Stimulated activated CD4-positive, alpha-beta T cell treated with anti-CD3 and anti-CD28 coated beads, Interleukin-15, amount 100 ng/mL, for 1 hour (primary cell): Measurements from ENCODE around the gene ECHS1.
"Not testable (repeated sequence)": the region's sequence is repeated elsewhere in the genome, so short reads cannot be mapped to it uniquely, and the experiment has no call there.

Source experiments
- DNase-seq, 2 donors: peaks; one replicate each; pipeline ENCODE4 v3.0.0-alpha.2; 2020; ENCODE audit warnings: low read depth in 1 of 2, low spot score in 1 of 2

ECHS1 gene

DNA sequence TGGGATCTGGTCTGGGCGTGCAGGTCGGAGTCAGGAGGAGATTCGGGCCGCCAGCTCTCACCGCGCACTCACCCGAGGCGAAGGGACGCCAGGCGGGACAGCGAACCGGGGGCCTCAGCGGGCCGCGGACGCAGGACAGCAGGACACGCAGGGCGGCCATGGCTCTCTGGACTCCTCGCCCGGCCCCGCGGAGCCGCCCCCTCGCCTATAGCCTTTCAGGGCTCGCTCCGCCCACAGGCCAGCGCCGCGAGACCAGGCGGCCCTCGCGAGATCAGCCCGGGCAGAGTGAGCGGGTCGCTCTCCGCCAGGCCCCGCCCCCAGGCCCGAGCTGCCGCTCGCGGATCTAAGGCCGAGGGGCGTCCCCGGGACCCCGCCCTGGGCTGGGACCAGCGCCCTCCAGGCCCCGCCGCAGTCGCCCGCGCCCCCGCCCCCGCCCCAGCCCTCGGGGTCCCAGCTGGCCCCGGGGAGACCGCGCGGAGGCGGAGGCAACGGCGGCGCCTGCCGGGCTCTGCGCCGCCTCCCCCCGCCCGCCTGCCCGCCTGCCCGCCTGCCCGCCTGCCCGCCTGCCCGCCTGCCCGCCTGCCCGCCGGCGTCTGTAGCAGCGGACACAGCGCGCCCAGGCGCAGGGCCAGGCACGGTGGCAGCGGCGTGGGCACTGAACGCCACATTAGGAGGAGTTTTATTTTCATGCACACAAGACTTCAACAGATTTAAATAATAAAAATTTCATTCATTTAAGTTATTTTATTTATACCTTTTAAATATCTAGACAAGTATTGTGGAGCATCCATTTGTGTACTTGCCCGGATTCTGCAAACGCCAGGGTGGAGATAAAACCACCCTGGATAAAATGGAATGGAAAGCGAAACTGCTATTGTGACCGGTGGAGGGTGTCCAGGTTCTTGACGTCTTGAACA is at the start of gene ECHS1:
Gene ECHS1 (minus strand): TSS at position 181 of the 917 bp plus-strand sequence. CDS start 21 bp downstream, at position 160.
- peak; percentile 88 to 93 for DNase-seq

- DNase-seq = no peak
Measured at GRCh38 chr10:133422223-133422806, 49.2 kb upstream of the ECHS1 start.

DNA sequence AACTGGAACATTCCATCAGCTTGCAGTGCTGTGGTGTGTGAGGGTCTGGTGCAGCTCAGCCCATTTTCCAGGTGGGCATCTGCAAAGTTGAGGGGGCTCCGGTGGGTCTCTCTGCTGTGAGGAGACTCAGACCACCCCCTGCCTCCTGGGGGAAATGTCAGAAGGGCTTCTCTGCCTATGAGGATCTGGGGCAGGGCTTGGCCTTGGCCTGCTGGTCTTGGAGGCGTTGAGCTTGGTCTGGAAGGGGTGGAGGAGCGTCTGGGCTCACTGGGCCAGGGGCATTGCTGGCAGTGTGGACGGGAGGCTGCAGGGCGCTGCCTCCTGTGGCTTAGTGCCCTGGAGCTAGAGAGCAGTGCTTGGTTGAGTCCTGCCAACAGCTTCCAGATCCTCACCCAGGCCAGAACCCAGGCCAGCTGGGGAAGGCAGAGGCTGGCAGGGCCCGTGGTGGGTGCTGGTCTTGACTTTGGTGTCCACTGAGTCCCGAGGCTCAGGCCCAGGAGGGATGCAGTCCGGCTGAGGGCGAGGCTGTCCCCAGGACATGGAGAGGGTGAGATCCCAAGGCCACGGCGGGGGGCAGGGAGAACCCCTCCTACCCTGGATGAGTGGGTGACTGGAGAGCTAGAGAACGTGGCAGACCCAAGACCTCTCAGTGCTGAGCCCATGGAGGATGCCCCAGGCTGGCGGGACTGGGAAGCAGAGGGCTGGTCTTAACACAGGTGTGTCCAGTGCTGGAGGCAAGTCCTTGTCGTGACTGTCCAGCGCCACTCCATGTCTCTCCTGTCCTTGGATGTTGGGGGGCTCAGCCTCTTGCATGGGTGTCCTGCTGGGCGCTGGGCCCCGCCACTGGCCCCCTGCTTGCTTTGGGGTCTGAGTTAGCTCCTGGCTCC is 48.4 kb upstream of the ECHS1 start:
- no peak for DNase-seq

GRCh38 chr10:133420579-133420978 is 47.4 kb upstream of the ECHS1 start:
- no peak for DNase-seq

GRCh38 chr10:133420028-133420427 is 46.9 kb upstream of the ECHS1 start:
- no peak for DNase-seq

DNA sequence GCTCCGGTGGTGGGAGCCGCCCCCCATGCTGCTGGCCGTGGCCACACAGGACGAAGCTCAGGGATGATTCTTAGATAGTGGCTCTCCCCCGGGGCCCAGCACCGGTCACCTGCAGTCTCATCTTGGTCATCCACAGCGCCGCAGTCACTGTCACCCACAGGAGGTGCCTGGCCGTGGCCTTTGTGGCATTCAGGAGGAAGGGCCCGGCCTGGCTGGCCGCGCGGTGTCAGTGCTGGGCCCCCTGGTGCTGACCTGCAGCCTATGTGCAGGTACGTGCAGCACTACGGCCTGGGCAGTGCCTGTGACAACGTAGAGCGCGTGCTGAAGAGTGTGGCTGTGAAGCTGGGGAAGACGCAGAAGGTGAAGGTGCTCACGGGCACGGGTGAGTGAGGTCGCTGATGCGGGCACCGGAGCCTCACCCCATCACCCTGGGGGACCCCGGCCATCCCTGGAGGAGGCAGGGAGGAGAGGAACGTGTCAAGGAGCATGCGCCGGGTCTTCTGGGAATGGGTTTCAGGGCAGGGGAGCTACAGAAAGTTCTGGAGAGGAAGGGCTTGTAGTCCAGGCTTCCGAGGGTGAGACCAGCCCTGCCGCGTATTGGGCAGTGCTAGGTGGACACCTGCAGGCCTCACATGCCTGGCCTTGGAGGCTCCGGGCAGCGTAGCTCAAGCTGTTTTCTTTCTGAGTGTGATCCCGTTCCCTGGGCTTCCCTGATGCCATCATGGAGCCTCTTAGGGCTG is 46.2 kb upstream of the ECHS1 start:
- no peak for DNase-seq

- DNase-seq = no peak
Measured at GRCh38 chr10:133418289-133418993, 45.3 kb upstream of the ECHS1 start.

GRCh38 chr10:133415752-133416151 is 42.6 kb upstream of the ECHS1 start:
- no peak for DNase-seq

- not testable (repeated sequence) for DNase-seq
Measured at GRCh38 chr10:133414401-133414800, 41.2 kb upstream of the ECHS1 start.

DNA sequence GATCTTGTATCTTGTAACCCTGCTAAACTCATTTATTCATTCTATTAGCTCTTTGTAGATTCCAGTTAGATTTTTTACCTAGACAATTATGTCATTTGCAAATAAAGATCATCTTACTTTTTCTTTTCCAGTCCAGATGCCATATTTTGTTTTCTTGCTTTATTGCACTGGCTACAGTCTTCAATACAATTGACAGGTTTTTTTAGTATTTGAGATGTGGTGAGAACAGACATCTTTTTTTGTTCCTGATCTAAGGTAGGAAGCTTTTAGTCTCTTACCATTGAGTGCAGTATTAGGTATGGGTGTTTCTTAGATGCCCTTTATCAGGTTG is 39.2 kb upstream of the ECHS1 start:
- no peak for DNase-seq

- DNase-seq = no peak
Measured at GRCh38 chr10:133411523-133412380, 38.6 kb upstream of the ECHS1 start.

DNA sequence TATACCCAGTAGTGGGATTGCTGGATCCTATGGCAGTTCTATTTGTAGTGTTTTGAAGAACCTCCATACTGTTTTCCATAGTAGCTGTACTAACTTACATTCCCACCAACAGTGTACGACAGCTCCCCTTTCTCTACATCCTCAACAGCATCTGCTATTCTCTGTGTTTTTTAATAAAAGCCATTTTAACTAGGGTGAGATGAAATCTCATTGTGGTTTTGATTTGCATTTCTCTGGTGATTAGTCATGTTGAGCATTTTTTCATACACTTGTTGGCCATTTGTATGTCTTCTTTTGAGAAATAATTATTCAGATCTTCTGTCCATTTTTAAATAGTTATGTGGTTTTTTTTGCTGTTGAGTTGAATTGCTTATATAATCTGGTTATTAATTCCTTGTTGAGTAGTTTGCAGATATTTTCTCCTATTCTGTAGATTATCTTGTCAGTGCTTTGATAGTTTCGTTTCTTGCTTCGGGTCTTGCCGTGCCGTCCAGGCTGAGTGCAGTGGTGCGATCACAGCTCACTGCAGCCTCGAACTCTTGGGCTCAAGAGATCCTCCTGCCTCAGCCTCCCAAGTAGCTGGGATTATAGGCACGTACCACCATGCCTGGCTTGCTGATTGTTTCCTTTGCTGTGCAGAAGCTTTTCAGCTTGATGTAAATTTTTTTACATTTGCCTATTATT is 32.8 kb upstream of the ECHS1 start:
- no peak for DNase-seq

DNA sequence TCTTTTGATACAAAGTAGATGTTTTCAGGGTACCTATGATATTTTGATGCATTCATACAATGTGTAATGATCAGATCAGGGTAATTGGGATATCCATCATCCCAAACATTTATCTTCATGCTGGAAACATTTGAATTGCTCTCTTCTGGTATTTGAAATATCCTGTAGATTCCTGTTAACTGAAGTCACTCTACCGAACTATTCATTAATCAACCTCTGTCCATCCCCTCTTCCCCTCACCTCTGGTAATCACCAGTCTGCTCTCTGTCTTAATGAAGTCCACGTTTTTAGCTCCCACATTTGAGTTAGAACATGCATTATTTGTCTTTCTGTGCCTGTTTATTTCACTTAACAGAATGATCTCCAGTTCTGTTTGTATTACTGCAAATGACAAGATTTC is 32.1 kb upstream of the ECHS1 start:
- no peak for DNase-seq

DNA sequence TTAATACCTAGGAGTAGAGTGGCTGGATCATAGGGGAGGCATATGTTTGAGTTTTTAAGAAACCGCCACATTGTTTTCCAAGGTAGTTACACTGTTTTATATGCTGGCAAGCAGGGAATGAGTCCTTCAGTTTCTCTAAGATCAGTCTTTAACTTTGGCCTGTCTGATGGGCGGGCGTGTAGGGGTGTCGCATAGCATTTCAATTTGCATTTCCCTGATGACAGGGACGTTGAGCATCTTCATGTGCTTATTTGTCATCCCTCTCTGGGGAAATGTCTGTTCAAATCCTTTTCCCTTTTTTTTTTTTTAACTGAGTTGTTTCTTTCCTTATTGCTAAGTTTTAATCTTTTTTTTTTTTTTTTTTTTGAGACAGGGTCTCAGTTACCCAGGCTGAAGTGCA is 30.6 kb upstream of the ECHS1 start:
- no peak for DNase-seq

DNA sequence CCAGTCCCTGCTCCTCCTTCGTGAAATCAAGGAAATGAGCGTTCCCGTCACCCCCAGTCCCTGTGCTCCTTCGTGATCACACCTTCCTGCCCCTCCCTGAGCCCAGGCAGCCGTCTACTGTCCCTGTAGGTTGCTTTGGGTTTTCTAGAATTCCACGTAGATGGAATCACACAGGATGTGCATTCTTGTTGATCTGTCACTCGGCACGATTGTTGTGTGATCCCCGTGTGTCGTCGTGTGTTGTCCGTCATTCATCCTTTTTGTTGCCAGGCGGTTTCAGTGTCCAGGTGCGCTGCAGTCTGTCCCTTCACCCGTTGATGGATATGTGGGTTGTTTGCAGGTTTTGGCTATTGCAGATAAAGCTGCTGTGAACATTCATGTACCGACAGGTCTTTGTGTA is 30.2 kb upstream of the ECHS1 start:
- DNase-seq = no peak

DNA sequence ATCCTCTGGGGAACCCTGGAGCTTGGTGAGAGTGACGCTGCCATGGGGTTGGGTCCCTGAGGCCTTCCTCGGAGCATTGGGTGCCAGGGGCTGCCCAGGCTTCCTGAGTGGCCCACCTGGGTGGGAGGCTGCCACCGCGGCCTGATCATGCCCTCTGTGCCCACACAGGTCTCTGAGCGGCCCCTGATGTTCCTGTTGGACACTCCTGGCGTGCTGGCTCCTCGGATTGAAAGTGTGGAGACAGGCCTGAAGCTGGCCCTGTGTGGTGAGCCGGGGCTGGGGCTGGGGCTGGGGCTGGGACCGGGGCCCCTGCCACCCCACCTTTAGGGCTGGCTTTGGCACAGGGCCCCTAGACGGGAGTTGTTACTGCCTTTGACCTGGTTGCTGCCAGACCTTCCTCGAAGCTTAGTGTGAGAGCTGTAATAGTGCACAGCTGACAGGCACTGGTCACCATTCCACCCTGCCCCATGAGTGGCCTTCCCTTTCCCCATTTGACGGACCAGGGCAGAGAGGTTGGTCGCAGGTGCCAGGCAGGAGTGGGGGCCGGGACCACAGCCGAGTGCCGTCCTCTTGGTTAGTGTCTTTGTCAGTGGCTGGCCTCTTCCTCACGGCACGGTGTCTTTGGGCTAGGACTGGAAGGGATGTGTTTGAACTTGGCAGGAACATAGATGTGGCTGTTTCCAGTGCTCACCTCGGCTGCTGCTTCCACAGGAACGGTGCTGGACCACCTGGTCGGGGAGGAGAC is 29.0 kb upstream of the ECHS1 start:
- DNase-seq = no peak

DNA sequence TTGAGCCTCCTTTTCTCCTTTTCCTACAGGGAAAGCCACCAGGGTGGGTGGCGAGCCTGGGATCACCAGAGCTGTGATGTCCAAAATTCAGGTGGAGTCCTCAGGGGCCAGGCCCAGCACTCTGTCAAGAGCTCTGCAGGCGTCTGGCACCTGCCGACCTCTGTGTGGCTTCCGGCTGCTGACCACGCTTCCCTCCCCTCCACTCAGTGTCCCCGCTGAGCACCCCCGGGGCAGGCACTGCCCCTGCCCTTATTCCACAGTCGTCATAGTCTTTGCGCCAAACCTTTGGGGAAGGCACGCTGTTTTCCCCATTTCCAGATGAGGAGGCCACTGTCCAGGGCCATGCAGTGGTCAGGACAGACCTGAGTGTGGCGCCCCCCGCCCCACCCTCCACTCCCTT is 28.3 kb upstream of the ECHS1 start:
- DNase-seq = no peak
